PC-3 (cell line): Measurements from ENCODE around the gene MYO9A. TPM values are rescaled to one million over a fixed set of nuclear protein-coding genes. Genes with fewer than 3 reads are reported as not detected.

ENCODE experiments used
- ATAC-seq: fragments of 200-7000 bp; cut with Tn5 transposase; 2 replicates; pipeline ENCODE4 v1.9.1; 2020; ENCODE audit warnings: mild to moderate bottlenecking, moderate library complexity
- BruUV-seq: library from RNA; stranded (reverse); fragments of 400-500 nt; replicated peaks from 2 replicates; lab custom pipeline; 2021; lab: Mats Ljungman, UMichigan
- CTCF ChIA-PET: fragments of 300-600 bp; sonication (Branson Sonifier 250); formaldehyde crosslinking; loops from one replicate; lab custom pipeline; 2022; ENCODE audit warnings: antibody characterized with exemption; lab: Charles Lee
- POLR2A ChIA-PET: fragments of 300-600 bp; sonication (Branson Sonifier 250); formaldehyde crosslinking; loops from one replicate; lab custom pipeline; 2022; ENCODE audit warnings: antibody characterized with exemption; ENCODE audit not compliant: unreplicated experiment; lab: Charles Lee
- DNase-seq: peaks from one replicate; pipeline ENCODE4 v3.0.0-alpha.2; 2015
- H2AFZ ChIP-seq: fragments of 300-600 bp; sonication (generic); 2 replicates; pipeline ENCODE4 v1.6.0; 2016; ENCODE audit warnings: antibody characterized with exemption, low read length
- H3F3A ChIP-seq: fragments of 300-600 bp; sonication (generic); one replicate; pipeline ENCODE4 v1.6.0; 2017; ENCODE audit warnings: antibody characterized with exemption, low read length, control low read depth, mild to moderate bottlenecking; ENCODE audit not compliant: unreplicated experiment
- H3K27ac ChIP-seq: fragments of 300-600 bp; sonication (generic); 2 replicates; pipeline ENCODE4 v1.5.1; 2016; ENCODE audit warnings: mild to moderate bottlenecking, low read length
- H3K27me3 ChIP-seq: fragments of 300-600 bp; sonication (generic); 2 replicates; pipeline ENCODE4 v1.6.1; 2016; ENCODE audit warnings: low read length, mixed read lengths
- H3K36me3 ChIP-seq: fragments of 300-600 bp; sonication (generic); 2 replicates; pipeline ENCODE4 v1.6.1; 2016; ENCODE audit warnings: low read depth, mixed run types, low read length, mixed read lengths
- H3K4me1 ChIP-seq: fragments of 300-600 bp; sonication (generic); 2 replicates; pipeline ENCODE4 v1.5.1; 2016; ENCODE audit warnings: low read length; ENCODE audit not compliant: insufficient read depth
- H3K4me2 ChIP-seq: fragments of 300-600 bp; sonication (generic); 2 replicates; pipeline ENCODE4 v1.6.0; 2016; ENCODE audit warnings: low read length
- H3K4me3 ChIP-seq: fragments of 300-600 bp; sonication (generic); 2 replicates; pipeline ENCODE4 v1.5.1; 2016; ENCODE audit warnings: mild to moderate bottlenecking, low read length, mixed read lengths
- H3K79me2 ChIP-seq: fragments of 300-600 bp; sonication (generic); 2 replicates; pipeline ENCODE4 v1.6.1; 2017; ENCODE audit warnings: low read length, mixed read lengths
- H3K9ac ChIP-seq: fragments of 300-600 bp; sonication (generic); 2 replicates; pipeline ENCODE4 v1.6.0; 2016; ENCODE audit warnings: mild to moderate bottlenecking, low read length
- H3K9me2 ChIP-seq: fragments of 300-600 bp; sonication (generic); replicated peaks from 2 replicates; pipeline ENCODE4 v1.6.1; 2016; ENCODE audit warnings: mixed run types, low read length, mixed read lengths
- H3K9me3 ChIP-seq: fragments of 300-600 bp; sonication (generic); 2 replicates; pipeline ENCODE4 v1.6.1; 2016; ENCODE audit warnings: low read length, mixed read lengths
- H4K20me1 ChIP-seq: fragments of 300-600 bp; sonication (generic); 2 replicates; pipeline ENCODE4 v1.6.1; 2016; ENCODE audit warnings: low read length, mixed read lengths
- CTCF ChIP-seq: fragments of 300-600 bp; sonication (generic); conservative IDR thresholded peaks from 2 replicates; pipeline ENCODE4 v1.5.1; 2017; ENCODE audit warnings: antibody characterized with exemption, low read depth, mild to moderate bottlenecking, low read length
- EZH2 ChIP-seq: fragments of 300-600 bp; sonication (generic); IDR thresholded peaks from one replicate; pipeline ENCODE4 v1.6.1; 2017; ENCODE audit warnings: antibody characterized with exemption, mild to moderate bottlenecking, low read length; ENCODE audit not compliant: unreplicated experiment
- EZH2phosphoT487 ChIP-seq: fragments of 300-600 bp; sonication (generic); IDR thresholded peaks from 2 replicates; pipeline ENCODE4 v1.6.1; 2018; ENCODE audit warnings: mild to moderate bottlenecking, antibody characterized with exemption, low read length, borderline replicate concordance
- intact Hi-C: fragments of 100-400 bp; cut with micrococcal nuclease; formaldehyde crosslinking; loops from 2 replicates; pipeline ENCODE4 v1.9.0; 2023
- total RNA-seq: library from RNA; depleted of rRNA; stranded (reverse); fragments of >200 nt; gene quantifications from 2 replicates; pipeline ENCODE4 v1.2.3, GENCODE V29; 2014

MYO9A gene
- total RNA-seq, 1 experiment from 2014 or later, result 18.3 TPM

GRCh38 chr15:71788646-71789579 lies 329.0 kb downstream of the MYO9A start:
- Histone ChIP-seq H3K4me2 (no peak overlapping the region), H2AFZ (no peak overlapping the region), H3K9ac (no peak overlapping the region), H3F3A (peaks cover 4% of the 10 kb centered on the region), H3K9me2 (no peaks in the 10 kb centered on the region), H3K27me3 (no peaks in the 10 kb centered on the region), H3K27ac (no peak overlapping the region), H3K4me3 (no peak overlapping the region), H3K79me2 (no peaks in the 10 kb centered on the region), H3K9me3 (no peaks in the 10 kb centered on the region), H3K4me1 (peaks cover 41% of the 10 kb centered on the region), H3K36me3 (no peaks in the 10 kb centered on the region), H4K20me1 (no peaks in the 10 kb centered on the region)
- intact Hi-C loops, result no loop called here
- TF ChIP-seq CTCF, result no peak
- no peak for TF ChIP-seq EZH2phosphoT487
- DNase-seq (no peak), ATAC-seq (no peak)
- POLR2A ChIA-PET, result no interaction called here
- CTCF ChIA-PET, result interaction anchor here (0.6 kb wide), 1 partner anchor 12 kb away, joined by 4 read pairs; no protein-coding TSS in a partner anchor
- no TSS peak for BruUV-seq

GRCh38 chr15:71786673-71787072 lies 331.3 kb downstream of the MYO9A start:
- no peak overlapping the region for H3K4me3 ChIP-seq
- no peaks in the 10 kb centered on the region for H3K27me3 ChIP-seq
- no peak for DNase-seq
- H3K79me2 ChIP-seq, result no peaks in the 10 kb centered on the region
- H3F3A ChIP-seq, result peaks cover 4% of the 10 kb centered on the region
- no peaks in the 10 kb centered on the region for H4K20me1 ChIP-seq
- H3K4me1 ChIP-seq, result peaks cover 30% of the 10 kb centered on the region
- POLR2A ChIA-PET, result no interaction called here
- no peak for ATAC-seq
- H2AFZ ChIP-seq, result no peak overlapping the region
- no peak for TF ChIP-seq CTCF
- H3K36me3 ChIP-seq, result no peaks in the 10 kb centered on the region
- H3K9me2 ChIP-seq, result no peaks in the 10 kb centered on the region
- no peak overlapping the region for H3K4me2 ChIP-seq
- CTCF ChIA-PET, result no interaction called here
- H3K27ac ChIP-seq, result no peak overlapping the region
- intact Hi-C loops, result no loop called here
- BruUV-seq, result no TSS peak
- H3K9me3 ChIP-seq, result no peaks in the 10 kb centered on the region
- no peak overlapping the region for H3K9ac ChIP-seq

- no peak for ATAC-seq
- Histone ChIP-seq H3K4me1 (peaks cover 31% of the 10 kb centered on the region), H3K4me2 (no peak overlapping the region), H3K27ac (no peak overlapping the region), H3K9me3 (no peaks in the 10 kb centered on the region), H4K20me1 (no peaks in the 10 kb centered on the region), H3K4me3 (no peak overlapping the region), H3K9me2 (no peaks in the 10 kb centered on the region), H3F3A (peaks cover 4% of the 10 kb centered on the region), H3K27me3 (no peaks in the 10 kb centered on the region), H3K79me2 (no peaks in the 10 kb centered on the region), H2AFZ (no peak overlapping the region), H3K9ac (no peak overlapping the region), H3K36me3 (no peaks in the 10 kb centered on the region)
- no peak for DNase-seq
- ChIA-PET POLR2A (no interaction called here), CTCF (no interaction called here)
- BruUV-seq, result no TSS peak
- TF ChIP-seq CTCF, result no peak
- TF ChIP-seq EZH2phosphoT487, result no peak
- TF ChIP-seq EZH2, result no peak
- intact Hi-C loops, result no loop called here
Measured at GRCh38 chr15:71785996-71786395, 332.0 kb downstream of the MYO9A start.
